ENCODE measurements around the gene PPP3R1.

Gene PPP3R1

GRCh38 chr2:68157402-68158133 is 94.8 kb downstream of the PPP3R1 start, which contains the start of gene PNO1 (continued):
- no peak for TF ChIP-seq ZNF670 (tag by site-specific recombination; IDR thresholded peaks at IDR 0.05; ENCODE audit: low read depth)
- TF ChIP-seq ZNF639 (tag by site-specific recombination; IDR thresholded peaks at IDR 0.05) = peak; percentile 83
- TF ChIP-seq ZNF292 (tag by site-specific recombination; IDR thresholded peaks at IDR 0.05; ENCODE audit: borderline replicate concordance, low read depth) = no peak
- no peak for TF ChIP-seq ZNF155 (tag by site-specific recombination; IDR thresholded peaks at IDR 0.05)
- TF ChIP-seq BCL11A (tag by site-specific recombination; IDR thresholded peaks at IDR 0.05; ENCODE audit: low read depth) = no peak
- TF ChIP-seq BCL11B (tag by site-specific recombination; IDR thresholded peaks at IDR 0.05; ENCODE audit: low read depth) = no peak
- TF ChIP-seq HOXA7 (CRISPR knock-in tag; IDR thresholded peaks at IDR 0.05; ENCODE audit: borderline replicate concordance) = no peak
- peak; percentile 57; the same call in 1 of the 2 replicates for TF ChIP-seq ZEB2 (tag by site-specific recombination; IDR thresholded peaks at IDR 0.05)
- TF ChIP-seq ZNF114 (tag by site-specific recombination; IDR thresholded peaks at IDR 0.05) = no peak
- no peak for TF ChIP-seq ZNF624 (tag by site-specific recombination; IDR thresholded peaks at IDR 0.05)
- 0 out of 2 replicates have a peak, but pooled peaks have one; percentile 10 for TF ChIP-seq REST (tag by site-specific recombination; IDR thresholded peaks at IDR 0.05)
- TF ChIP-seq ZNF645 (tag by site-specific recombination; IDR thresholded peaks at IDR 0.05) = no peak
- TF ChIP-seq ZBTB49 (tag by site-specific recombination; IDR thresholded peaks at IDR 0.05; ENCODE audit: low read depth) = no peak
- no peak for TF ChIP-seq ZNF544 (tag by site-specific recombination; IDR thresholded peaks at IDR 0.05)
- TF ChIP-seq ZNF791 (tag by site-specific recombination; IDR thresholded peaks at IDR 0.05) = no peak
- no peak for TF ChIP-seq ZNF138 (tag by site-specific recombination; IDR thresholded peaks at IDR 0.05; ENCODE audit: borderline replicate concordance)
- no peak for TF ChIP-seq ZNF747 (tag by site-specific recombination; IDR thresholded peaks at IDR 0.05)
- no peak for TF ChIP-seq BCL6B (tag by site-specific recombination; IDR thresholded peaks at IDR 0.05)
- TF ChIP-seq SP3 (tag by site-specific recombination; IDR thresholded peaks at IDR 0.05) = peak; percentile 90
- TF ChIP-seq ZNF623 (tag by site-specific recombination; IDR thresholded peaks at IDR 0.05) = no peak
- no peak for TF ChIP-seq GFI1B (tag by site-specific recombination; IDR thresholded peaks at IDR 0.05)
- TF ChIP-seq ZSCAN4 (tag by site-specific recombination; IDR thresholded peaks at IDR 0.05) = no peak; the same call in 1 of the 2 replicates
- no peak for TF ChIP-seq ZNF26 (tag by site-specific recombination; IDR thresholded peaks at IDR 0.05)
- no peak for TF ChIP-seq ZNF211 (tag by site-specific recombination; IDR thresholded peaks at IDR 0.05; ENCODE audit: low read depth)
- peak; percentile 90 for TF ChIP-seq ZXDB (tag by site-specific recombination; IDR thresholded peaks at IDR 0.05)
- TF ChIP-seq ZNF132 (tag by site-specific recombination; IDR thresholded peaks at IDR 0.05; ENCODE audit: borderline replicate concordance) = no peak
- TF ChIP-seq ZNF19 (tag by site-specific recombination; IDR thresholded peaks at IDR 0.05; ENCODE audit: low read depth) = no peak
